Esophagus mucosa (tissue), 1 donor: Measurements from ENCODE around the gene RPS6KB2. TPM values are rescaled to one million over a fixed set of nuclear protein-coding genes. Genes with fewer than 3 reads are reported as not detected.
"Not testable (repeated sequence)": the region's sequence is repeated elsewhere in the genome, so short reads cannot be mapped to it uniquely, and the experiment has no call there.

Source experiments
- ATAC-seq: fragments of 200-7000 bp; cut with Tn5 transposase; one replicate; pipeline ENCODE4 v1.9.1; 2020
- total RNA-seq: library from RNA; stranded (reverse); gene quantifications from one replicate; pipeline ENCODE4 v1.2.4, GENCODE V29; 2023
- donor health status: DM: yes; HTN: yes; CAD: no.

RPS6KB2 gene
- total RNA-seq, 1 donor from 2014 or later = 95.0 TPM

DNA sequence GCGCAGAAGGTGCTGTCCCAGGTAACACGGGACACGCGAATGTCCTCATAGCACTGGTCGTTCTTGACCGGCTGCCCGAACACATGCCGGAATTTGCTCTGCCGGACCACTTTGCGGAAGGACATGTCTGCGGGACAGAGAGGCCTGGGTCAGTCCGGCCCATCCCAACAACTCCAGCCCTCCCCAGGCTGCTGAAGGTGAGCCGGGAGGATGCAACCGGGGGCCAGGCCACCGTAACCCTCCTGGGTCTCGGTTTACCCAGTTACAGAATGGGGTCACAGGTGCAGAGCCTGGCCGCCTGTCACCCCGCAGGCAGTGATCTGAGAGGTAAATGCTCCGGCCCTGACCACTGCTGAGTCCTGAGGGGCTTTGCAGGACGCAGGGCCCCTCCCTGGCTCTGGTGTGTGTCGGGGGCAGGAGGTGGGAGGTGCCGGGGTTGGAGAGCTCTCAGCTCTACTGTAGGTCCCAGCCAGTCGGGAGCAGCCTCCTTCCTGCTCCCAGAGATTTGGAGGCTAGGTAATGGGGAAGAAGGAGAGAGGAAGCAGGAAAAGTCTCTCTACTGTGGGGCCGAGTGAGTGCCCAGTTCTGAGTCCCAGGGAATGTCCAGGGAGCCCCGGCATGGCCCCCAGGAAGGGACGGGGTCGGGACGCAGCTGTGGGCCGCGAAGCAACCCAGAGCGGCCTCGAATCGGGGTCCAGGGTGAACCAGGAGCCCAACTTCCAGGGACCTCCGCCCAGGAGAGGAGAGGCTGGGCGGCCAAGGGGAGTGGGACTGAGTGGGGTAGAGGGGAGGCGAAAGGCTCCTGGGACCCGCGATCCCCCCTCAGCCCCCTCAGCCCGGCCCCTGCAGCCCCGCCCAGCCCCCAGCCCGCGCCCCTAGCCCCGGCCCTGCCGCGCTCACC, 14.5 kb downstream of the RPS6KB2 start:
- ATAC-seq = peak; percentile 7

DNA sequence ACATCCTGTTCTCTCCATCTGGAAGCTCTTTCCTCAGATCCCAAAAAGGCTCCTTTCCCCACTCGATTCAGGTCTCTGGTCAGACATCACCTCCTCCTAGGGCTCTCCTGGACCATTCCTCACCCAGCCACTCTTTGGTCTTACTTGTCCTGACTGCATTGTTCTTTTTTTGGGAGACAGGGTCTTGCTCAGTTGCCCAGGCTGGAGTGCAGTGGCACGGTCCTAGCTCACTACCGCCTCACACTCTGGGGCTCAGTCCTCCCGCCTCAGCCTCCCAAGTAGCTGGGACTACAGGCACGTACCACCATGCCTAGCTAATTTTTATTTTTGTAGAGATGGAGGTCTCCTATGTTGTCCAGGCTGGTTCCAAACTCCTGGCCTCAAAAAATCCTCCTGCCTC, 17.2 kb downstream of the RPS6KB2 start:
- no peak for ATAC-seq

DNA sequence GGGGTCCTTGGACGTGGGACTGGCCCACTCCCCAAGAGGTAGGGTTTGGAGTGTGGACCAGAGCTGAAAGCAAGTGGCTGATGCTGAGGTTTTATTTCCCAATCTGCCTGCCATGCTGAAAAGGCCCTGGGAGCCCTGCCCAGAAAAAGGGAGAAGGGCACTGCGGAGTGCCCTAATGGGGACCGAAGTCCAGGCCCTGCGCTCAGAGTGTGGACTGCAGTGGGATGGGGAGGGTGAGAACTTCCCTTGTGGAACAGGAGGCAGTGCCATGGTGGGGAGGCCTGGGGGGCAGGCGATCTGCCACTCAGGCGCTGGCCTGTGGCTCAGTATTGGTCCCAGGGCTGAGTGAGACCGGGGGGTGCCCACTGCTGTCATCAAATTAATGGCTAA, 19.9 kb downstream of the RPS6KB2 start:
- no peak for ATAC-seq

DNA sequence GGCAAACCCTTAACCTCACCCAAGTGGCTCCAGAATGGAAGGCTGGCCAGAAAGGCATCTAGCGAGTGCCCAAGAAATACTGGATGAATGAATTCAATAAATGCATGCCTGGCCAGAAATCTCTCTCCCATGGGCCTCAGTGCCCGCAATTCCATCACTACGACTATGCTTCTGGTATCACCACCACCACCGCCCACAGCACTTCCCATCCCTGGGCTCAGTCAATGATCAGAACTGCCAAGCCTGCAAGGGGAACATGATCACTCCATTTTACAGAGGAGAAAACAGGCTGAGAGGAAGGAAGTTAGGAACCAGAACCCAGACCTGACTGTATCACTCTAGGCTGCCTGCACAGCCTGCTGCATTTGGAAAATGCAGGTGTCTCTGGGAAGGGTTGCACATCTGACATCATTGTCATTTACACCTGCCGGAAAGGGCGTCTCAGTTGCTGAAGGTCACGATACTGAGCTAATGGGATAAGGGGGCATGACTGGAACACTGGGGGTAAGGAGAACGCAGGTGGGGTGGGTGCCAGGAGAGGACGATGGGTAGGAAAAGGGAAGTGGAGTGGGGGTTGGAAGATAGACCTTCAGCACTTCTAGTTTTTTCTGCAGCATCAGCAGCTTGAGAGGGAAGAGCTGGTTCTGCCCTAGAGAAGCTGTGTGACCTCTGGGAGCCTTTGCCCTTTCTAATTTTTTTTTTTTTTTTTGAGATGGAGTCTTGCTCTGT, 21.0 kb downstream of the RPS6KB2 start:
- no peak for ATAC-seq

DNA sequence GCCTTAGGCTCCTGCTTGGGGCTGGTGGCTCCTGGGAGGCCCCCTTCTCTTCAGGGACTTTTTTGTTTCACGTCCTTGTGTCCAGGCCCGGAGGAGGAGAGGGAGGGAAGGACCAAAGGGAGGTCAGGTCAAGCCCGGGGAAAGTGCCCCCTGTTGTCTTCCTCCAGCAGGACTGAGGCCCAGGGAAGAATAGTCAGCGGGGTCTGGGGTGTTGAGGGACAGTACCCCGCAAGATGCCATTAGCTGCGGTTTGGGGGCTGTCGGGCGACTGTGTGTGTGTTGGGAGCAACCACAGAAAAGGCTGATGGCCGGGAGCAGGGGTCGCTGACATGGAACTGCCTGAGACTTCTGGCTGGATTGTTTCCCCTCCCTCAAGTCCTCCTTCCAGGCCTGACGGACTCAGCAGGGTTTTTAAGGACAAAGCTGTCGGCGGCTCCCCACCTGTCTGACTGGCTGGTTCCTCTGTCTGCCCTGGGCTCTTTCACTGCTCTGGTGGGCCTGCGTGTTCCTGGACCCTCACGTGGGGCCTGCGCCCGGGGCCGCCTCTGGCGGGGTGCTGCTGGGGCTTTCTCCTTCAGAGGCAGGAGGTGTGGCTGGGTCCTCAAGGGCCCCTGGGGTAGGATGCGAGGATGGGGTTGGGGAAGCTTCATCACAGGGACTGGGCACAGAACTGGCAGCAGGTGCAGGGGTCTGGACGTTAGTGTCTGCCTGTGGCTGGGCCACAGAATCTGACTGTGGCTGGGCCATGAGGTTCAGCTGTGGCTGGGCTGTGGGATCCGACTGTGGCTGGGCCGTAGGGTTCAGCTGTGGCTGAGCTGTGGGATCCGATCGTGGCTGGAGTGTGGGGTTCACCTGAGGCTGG, 22.7 kb downstream of the RPS6KB2 start:
- no peak for ATAC-seq

DNA sequence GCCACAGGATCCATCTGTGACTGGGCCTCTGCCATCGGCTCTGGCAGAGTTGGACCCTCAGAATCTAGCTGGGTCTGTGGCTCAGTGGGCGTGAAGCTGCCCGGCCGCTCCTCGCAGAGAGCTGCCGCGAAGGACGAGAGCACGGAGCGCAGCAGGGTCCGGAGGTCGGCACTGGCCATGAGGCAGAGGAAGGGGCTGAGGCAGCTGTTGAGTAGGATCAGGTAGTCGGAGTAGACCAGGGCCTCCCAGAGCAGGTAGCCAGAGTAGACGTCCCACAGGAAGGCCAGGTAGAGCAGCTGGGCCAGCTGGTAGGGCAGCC, 23.3 kb downstream of the RPS6KB2 start:
- no peak for ATAC-seq

DNA sequence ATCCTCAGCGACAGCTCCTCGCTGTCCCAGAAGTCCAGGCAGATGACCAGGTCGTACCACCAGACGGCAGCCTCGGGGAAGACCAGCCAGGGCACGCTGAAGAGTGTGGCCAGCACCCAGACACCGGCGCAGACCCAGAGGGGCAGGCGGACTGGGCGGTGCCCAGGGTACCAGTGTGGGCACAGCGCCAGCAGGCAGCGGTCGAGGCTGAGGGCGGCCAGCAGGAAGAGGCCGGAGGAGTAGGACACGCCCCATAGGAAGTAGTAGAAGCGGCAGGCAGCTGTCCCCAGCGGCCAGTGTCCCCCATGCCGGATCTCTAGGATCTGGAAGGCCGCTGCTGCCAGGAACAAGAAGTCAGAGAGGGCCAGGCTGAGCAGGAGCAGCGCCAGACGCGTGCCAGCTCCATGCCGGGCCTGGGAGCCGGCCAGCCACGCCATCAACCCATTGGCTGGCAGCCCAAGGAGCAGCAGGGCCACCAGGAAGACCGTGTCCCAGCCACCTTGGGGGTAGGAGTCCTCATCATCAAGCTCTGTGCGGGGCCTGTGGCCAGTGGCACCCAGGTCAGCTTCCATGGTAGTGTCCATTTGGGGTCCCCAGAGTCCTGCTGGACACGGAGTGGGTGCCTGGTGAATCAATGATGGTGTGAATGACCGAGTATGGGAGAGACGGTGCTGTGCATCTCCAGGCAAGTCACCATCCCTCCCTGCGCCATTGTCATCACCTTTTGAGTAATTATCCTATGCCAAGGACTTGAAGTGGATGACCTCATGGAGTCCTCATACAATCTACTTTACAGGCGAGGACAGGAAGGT, 24.1 kb downstream of the RPS6KB2 start, which contains the start of gene GPR152:
Gene GPR152 (minus strand): TSS at position 589 of the 812 bp plus-strand sequence. CDS start 5 bp downstream, at position 584.
- peak; percentile 7 for ATAC-seq

DNA sequence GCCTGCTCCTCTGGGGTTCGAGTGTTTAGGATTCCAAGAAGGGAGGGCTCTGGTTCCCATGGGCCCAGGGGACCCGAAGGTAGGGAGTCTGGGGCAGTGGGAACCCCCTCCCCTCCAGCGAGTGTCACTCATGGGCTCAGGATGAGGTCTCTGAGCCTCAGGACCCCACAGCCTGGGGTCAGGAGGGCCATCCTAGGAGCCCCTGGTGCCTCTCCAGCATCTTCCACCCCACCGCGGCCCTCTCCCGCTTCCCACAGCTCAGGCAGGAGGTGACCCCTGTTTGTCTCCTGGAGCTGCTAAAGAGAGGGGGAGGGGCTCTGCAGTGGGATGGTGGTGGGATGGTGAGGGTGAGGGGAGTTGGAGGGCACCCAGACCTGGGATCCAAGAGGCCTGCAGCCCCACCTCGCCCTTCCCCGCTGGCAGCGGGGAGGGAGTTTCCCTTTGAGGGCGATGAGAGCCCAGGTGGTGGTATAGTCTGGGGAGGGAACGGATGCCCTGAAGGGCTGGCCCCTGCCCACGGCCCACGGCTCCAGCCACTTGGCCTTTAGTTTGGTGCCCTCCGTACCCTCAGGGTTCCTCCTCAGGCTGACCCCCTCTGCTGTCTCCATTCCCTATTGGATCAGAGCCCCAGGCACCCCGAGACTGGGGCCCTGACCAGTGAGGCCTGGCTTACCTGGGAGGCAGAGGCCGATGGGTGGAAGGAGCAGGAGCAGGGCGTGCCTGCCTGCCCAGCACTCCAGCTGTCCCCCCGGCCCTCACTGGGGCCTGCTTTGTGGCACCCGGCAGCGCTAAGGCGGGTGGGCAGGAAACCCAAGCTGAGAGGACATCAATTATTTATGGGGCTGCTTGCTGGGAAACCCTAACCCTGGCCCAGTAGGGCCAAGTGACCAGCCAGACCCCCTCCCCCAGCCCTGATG, 25.8 kb downstream of the RPS6KB2 start:
- ATAC-seq = no peak

DNA sequence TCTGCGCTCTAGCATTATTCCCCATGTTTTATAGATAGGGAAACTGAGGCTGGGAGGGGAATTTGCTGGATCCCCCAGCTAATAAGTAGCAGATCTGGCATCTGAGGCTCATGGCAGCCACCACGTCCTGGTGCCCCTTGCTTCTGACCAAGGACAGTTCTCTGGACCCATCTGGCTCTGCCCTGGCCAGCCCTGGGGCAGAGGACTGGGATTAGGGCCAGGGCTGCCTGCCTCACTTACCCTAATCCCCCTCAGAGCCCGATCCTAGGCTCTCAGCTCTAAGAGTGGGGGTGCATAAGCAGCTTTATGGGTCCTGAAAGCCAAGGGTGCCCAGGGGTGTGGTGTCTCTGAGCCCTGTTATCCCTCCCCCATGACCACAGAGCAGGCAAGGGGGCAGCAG, 26.8 kb downstream of the RPS6KB2 start, which contains the start of gene CABP4:
Gene CABP4 (plus strand): TSS at position 301 of the 400 bp plus-strand sequence. CDS start 70 bp downstream, at position 371.
- ATAC-seq = no peak

DNA sequence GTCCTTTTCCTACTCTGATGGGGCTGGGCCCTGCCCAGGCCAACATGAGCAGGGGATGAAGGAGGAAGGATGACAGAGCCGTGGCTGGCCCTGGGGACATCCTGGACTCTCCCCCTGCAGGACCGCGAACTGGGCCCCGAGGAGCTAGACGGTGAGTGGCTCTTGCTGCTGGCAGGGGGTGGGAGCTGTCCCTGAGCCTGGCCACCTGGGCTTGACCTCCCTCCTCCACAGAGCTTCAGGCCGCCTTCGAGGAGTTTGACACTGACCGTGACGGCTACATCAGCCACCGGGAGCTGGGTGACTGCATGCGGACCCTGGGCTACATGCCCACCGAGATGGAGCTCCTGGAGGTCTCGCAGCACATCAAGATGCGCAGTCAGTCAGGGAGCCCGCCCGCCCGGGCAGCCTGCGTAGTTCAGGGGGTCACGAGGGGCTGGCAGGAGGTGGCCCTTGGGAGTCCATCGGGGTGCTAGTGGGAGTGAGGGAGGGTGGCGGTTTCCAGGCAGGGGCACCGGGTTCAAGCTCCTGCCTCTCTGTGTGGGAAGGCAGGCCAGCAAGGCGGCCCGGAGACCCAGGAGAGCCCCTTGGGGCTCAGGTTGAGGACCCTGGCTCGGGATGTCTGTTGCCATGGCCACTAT, 27.9 kb downstream of the RPS6KB2 start:
- ATAC-seq = no peak

DNA sequence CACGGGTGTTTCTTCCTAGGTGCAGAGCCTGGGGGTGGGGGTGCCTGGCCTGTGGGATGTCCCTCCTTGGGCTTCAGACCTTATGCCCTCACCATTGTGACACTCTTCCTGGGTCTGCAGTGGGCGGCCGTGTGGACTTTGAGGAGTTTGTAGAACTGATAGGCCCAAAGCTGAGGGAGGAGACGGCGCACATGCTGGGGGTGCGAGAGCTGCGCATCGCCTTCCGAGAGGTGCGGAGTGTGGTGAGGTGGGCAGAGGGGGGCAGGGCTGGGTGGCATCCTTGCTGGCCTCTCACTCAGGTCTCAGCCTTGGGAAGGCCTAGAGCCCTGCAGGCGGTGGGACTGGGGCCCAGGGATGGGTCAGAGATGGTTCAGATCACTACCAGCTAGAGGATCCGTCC, 29.2 kb downstream of the RPS6KB2 start:
- ATAC-seq = no peak

DNA sequence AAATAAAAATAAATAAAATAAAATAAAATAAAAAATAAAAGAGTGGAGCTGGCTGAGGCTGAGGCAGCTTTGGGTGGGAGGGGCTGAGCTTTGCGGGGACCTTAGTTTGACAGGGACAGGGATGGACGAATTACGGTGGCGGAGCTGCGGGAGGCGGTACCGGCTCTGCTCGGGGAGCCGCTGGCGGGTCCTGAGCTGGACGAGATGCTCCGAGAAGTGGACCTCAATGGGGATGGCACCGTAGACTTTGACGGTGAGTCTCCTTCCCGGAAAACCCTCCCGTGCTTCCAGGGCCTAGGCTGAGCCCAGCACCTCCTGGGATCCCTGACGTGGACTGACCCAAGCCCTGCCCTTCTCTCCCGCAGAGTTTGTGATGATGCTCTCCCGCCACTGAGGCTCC, 30.0 kb downstream of the RPS6KB2 start:
- ATAC-seq = no peak

DNA sequence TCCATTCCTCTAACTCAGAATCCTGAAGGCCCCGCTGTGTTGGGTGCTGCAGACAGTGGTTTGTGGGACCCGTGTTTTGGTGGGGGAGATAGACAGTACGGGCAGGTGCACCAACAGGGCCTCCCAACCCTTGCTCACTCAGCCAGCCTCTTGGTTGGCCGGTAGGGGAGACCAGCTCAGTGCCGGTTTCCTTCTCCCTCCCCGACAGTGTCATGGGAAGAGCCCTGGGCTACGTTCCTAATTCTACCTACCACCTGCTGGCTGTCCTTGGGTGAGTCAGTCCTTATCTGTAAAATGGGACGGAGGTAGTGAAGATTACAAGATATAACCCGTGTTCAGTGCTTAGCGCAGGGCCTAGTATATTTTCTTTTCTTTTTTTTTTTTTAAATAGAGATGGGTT, 34.9 kb downstream of the RPS6KB2 start:
- no peak for ATAC-seq

DNA sequence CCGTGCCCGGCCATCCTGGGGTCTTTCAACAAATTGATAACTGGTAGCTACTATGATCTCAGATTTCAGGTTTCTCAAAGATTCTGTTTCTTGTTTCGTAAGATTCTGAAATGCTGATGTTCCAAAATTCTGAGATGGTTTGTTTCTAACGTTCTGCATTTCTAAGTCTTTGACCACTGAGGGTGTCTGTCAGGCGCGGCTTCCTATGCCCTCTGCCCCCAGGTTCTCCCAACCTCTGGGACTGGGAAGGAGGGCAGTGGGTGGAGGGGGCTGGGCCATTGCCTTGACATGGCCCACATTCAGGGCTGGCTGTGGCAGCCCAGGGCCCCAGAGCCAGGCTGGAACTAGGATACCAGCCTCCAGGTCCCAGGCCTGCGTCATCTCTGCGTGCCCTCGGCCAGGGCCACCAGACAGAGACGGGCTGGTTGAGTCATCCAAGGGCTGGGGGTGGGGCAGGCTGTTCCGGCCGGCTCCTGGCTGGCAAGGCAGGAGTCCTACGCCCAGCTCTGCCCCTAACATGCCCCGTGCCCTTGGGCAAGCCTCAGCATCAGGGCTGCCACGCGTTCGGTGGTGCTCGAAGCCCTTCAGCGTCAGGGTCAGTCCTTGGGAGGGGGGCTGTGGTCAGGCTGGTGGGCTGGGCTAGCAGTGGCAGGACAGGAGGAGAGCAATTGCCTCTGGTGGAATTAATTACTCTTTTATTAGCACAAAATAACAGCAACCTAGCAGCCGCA, 35.6 kb downstream of the RPS6KB2 start:
- peak; percentile 83 for ATAC-seq

DNA sequence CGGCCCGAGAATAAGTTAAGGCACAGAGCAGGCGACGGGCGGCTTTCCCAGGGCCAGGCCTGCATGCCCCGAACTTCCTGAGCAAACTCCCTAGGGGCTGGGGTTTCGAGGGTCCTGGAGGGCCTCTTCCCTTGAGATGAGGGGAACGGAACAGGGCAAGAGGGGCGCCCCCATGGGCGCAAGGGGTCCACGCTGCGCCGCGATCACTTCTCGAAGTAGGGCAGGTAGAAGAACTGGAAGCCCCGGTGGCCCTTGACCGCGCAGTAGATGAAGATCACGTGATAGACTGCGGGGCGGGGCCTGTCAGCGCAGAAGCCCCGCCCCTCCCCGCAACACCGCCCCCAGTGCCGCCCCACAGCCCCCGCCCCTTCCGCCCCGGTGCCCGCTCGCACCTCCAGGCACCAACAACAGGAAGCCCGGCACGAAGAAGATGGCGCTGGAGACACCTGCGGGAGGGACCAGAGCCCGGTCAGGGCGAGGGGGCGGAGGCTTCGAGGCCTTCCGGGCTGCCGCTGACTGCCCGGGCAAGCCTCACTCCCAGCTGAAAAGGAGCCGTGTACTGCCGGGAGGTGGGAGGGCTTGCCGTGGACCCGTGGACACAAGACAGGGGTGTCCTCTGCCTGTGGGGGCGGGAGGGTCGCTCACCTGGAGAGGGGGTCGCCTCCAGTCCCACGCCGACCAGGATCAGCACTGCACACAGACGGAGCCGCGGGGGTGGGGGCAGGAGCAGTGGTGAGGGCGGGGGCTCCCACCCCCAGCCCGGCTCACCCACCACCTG, 36.3 kb downstream of the RPS6KB2 start:
- ATAC-seq = peak; percentile 74

DNA sequence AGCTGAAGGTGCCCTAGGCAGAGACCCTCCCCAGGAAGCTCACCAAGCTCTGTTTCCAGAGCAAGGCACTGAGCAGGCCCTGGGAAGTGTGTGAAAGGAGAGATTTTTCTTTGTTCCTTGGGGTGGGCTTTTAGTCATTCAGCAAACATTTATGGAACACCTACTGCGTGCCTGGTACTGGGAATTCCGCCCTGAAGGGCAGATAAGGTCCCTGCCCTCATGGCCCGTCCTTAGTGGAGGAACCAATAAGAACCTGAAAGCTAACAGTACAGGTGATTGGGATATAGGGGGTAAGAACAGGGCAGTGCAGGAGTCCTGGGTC, 36.9 kb downstream of the RPS6KB2 start:
- no peak for ATAC-seq

DNA sequence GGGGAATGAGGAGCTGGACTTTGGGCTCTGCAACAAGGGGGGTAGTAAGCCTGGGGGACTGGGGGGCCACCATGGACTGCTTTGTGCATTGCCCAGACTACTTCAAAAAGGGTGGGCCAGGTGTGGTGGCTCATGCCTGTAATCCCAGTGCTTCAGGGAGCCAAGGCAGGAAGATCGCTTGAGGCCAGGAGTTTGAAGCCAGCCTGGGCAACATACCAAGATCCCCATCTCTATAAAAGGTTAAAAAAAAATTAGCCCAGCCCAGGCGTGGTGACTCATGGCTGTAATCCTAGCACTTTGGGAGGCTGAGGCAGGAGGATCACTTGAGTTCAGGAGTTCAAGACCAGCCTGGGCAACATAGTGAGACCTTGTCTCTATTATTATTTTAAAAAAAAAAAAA, 37.2 kb downstream of the RPS6KB2 start:
- not testable (repeated sequence) for ATAC-seq

DNA sequence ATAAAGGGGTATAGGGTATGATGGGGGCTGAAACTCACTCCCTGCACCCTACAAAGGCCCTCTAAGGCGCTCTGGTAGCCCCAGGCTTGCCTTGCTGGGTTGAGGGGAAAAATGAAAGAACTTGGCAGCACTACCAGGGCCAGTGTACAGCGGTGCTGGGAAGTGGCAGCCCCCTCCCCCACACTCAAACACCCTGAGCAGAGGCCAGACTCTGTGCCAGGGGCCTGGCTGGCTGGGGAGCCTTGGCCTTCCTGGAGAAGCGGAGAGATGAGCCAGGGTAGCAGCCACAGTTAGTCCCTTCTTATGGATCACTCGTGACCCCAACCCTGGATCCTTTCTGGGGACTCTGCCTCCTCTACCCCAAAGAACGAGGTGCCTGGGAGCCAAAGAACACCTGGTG, 38.1 kb downstream of the RPS6KB2 start:
- no peak for ATAC-seq
